ENCODE results near the gene PPP1R7.

GRCh38 chr2:241142063-241142462 is 8.2 kb upstream of the PPP1R7 start:
- TF ChIP-seq POLR2A (IDR thresholded peaks at IDR 0.05) (no peak), CTCF (IDR thresholded peaks at IDR 0.05) (no peak), POLR2AphosphoS5 (IDR thresholded peaks at IDR 0.05) (no peak), EP300 (IDR thresholded peaks at IDR 0.05) (no peak)
